Effector CD4-positive, alpha-beta T cell (primary cell): ENCODE data around the gene KIF5A.

Experiments
- DNase-seq: peaks from one replicate; pipeline ENCODE4 v3.0.0-alpha.2; 2020

KIF5A gene

DNA sequence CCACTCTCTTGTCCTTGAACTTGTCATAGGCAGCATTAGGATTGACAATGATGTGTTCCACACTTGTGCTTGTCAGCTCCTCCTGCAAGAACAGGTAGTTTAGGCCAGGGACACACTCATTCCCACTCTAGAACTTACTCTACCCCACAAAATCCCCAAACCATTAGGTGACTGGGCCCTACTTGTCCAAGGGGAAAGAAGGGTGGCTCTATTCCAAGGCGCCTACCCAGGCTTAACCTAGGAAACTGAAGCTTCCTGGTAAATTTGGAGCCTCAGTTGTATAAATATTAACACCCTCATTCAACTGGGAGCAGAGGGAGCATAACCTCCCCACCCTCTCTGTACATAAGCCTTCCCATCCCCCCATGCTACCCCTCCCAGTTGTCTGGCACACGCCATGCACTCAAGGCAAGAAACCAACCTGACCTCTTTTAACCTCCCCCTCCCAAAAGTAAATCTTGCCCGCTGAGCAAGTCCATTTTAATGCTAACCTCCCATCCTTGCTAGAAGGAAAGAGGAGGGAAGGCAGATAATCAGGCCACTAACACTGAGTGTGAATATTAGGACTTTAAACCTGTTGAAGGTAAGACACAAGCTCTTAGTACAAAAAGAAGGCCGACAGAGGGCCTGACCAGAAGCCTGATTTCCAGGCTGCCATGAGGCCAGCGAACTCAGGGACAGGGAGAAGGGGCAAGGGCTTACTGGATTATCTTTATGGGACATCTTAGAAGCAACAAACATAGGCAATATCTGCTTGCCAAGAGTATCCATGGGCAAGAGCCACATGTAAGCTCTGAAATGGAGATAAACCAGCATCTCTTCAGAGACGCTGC is 13.9 kb upstream of the KIF5A start:
- DNase-seq: no peak

DNA sequence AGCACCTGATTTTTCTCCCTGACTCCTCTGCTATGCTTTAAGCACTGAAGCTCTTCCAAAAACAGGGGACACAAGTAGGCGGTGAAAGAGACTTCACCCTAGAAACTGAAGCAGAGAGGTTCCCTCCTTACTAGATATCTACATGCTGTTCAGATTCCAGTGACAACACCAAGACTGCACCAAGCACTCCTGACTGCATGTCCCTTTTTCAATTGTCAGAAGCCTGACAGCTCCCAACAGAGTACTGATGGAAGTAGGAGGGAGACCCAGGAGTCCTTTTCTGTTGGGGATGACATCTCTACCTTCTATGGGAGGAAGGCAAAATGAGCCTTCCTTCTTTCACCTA is 13.3 kb upstream of the KIF5A start:
- no peak for DNase-seq

DNA sequence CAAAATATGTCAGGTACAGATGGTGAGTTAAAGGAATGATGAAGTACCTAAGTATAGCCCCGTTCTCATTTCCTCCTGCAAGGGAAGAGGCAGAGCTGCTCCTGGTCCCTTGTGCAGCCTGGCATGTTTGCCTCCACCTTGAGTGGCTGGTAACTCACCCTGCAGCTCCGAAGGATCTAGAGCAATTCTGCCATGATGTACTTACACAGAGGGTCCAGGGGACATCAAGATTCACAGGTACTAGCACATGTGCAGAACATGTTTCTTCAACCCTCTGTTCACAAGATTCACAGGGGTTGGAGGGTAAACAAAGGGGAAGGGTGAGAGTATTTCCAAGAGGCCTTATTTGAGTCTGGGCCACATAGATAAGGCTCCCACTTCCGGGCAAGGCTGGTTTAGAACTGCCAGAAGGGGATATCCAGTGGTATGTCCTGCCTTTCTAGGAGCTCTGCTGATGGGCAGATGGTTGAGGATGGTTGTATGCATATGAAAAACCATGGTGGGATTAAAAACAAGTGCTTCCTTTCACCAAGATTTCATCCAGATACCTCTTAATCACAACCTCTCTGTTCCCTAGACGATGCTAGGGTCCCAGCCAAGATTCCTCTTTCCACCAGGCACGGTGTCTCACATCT is 10.6 kb upstream of the KIF5A start:
- DNase-seq: no peak

DNA sequence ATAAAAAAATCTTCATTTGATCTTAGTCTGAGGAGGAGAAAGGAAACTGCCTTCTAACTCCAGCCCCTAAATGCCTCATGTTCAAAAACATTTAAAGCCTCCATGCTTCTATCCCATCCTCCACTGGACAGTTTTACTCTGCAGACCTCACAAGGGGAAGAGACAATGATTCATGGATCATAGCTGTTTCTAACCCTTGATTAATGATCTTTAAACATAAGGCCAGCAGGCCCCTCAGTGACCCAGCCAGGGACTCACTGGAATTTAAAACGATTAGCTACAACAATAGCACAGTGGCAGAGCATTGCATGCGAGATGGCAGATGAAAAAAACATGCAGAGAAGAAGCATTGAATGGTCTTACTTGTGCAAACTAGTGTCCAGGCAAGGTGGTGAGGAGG is 8.8 kb upstream of the KIF5A start:
- no peak for DNase-seq

DNA sequence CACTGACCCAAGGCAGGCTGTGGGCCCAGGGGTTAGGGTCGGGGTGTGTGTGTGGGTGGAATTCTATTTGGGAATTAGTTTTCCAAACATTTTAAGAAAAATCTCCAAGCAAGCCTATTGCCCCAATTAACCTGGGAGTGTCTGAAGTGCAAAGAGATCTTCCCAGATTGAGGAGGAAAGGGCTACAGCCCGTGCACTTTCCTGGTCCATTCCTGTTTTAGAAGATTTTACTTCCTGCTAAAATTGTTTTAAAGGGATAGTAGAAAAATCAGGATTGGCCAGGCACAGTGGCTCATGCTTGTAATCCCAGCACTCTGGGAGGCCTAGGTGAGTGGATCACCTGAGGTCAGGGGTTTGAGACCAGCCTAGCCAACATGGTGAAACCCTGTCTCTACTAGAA is 8.1 kb upstream of the KIF5A start:
- no peak for DNase-seq

DNA sequence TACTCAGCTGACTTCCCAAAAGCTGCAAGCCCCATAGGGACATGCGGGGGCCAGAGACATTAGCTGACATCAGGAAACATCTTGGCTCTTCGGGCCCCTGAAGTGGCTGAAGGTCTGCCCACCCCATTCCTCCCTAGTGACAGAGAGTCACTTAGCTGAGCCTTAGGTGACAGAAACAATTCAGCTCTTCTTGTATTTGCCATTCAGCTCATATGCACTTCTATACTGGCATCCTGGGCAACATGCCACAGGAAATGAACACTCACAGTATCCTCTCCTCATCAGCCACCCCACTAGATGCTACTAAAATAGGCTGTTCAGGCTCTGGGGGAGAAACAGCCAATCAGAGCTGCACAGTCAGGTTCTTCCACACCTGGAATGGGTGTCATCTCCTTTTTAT is 6.3 kb upstream of the KIF5A start:
- DNase-seq: no peak

DNA sequence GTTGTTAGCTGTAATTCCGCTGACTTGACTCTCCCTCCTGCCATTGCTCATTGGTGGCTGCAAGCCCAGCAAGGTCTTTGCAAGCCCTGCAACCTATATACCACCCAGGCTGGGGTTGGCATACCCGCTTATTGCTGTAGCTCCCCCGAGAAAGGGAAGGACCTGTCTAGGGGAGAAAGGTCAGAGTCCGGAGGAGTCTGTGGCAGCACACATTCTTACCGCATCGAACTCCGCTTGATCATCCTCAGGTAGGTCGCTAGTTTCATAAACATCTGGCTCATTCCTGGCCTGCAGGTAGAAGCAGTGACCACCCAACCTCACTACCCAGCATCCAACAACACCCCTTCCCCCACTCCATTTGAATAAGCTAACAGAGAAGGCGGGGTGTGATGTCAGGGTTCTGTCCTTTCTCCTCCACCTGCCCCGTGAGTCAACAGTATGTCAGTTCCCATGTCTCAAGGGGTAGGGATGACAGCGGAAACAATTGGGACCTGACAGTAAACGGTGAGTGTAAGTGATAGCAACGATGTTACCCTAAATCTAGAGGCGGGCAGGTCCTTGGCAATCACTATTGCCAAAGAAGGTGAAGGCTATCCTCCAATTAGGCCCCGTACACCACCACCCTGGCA is 3.9 kb upstream of the KIF5A start:
- DNase-seq: no peak

DNA sequence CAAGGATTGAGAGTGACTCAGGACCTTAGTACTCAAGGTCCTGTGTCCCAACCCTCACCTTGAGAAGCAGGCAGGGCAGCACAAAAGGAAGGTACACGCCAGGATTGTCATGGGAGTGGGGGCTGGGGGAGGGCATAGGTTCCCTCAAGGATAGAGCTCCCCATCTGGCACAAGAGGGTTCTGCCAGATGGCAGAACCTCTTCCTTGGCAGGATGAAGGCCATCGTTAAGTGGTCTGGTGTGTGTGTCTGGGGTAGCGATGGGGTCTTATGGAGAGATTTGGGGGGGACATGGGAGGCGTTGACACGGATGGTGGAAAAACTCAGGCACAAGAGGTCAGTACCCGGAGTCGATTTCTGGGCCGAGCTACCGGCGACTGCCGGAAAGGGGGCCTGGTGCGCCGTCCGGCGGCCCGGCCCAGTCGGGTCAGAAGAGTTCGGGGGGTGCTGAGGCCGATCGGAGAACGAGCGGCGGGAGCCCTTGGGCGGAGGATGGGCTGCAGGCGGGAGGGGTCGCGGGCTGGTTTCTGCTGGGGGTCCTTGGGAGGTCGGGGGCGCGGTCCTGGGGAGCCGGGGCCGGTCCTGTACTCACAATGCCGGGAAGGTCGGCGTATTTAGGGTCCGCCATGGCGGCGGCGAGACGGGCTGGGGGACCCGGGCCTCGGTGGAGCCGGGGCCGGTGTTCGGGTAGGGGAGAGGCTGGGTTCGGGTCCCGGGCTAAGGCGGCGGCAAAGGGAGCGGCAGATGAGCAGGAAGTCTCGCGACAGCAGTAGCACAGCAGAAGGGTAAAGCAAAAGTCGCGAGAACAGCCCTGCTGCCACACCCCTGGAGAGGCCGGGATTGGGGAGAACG is 3.2 kb upstream of the KIF5A start, which contains the start of gene DCTN2:
Gene DCTN2 (minus strand): TSS at position 755 of the 850 bp plus-strand sequence. CDS start 129 bp downstream, at position 626.
- DNase-seq: peak; percentile 88

DNA sequence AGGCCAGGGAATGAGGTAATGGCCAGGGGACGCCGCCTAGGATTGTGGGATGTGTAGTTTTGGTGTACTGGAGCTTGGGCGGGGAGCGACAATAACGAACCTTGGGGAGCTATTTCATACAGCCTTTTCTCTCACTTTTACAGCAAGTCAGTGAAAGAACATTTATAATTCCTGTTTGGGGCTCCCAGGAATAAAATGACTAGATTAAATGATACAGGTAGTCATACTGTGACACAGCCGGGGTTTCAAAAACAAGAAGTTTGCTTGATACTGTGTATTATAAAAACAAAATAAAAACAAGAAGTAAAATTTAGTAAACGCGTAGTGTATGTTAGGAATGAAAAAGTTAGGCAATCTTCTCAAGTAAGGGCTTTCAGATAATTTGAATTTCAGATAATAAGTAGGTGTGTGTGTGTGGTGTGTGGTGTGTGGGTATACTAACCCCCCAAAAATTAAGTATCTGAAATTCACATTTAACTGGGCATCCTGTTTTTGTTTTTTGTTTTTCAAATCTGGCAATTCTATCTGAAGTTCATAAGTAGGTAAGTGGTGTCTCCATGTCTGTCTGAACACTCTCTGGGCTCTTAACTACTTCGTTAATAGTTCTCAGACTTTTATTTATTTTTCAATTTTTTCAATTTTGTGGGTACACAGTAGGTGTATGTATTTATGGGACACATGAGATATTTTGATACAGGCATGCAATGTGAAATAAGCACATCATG is 2.4 kb upstream of the KIF5A start:
- no peak for DNase-seq

DNA sequence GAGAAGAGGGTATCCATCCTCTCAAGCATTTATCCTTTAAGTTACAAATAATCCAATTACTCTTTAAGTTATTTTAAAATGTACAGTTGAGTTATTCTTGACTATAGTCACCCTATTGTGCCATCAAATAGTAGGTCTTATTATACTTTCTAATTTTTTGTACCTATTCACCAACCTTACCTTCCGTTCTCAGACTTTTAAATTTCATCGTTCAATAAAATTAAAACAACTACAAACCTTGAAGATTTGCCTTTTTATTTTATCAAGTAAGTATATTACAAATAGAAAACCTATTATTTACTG is 1.9 kb upstream of the KIF5A start:
- DNase-seq: no peak

DNA sequence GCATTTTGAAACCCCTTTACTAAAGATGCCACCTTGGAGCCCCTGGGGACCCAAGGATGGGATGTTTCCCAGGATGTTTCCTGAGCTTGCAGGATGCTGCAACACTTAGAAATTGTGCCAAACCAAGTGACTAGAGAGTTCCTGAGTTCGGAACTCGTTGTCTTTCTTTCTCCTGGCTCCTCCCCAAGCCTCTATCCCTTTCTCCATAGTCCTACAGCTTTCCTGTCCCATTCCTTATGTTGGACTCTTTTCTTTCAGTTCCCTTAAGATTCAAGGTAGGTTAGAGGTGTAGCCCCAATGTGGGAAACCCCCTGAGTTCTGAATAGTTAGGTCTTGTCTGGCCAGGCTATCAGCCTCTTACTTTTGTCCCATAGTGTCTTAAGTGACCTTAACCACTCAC is 1.4 kb upstream of the KIF5A start:
- DNase-seq: no peak

DNA sequence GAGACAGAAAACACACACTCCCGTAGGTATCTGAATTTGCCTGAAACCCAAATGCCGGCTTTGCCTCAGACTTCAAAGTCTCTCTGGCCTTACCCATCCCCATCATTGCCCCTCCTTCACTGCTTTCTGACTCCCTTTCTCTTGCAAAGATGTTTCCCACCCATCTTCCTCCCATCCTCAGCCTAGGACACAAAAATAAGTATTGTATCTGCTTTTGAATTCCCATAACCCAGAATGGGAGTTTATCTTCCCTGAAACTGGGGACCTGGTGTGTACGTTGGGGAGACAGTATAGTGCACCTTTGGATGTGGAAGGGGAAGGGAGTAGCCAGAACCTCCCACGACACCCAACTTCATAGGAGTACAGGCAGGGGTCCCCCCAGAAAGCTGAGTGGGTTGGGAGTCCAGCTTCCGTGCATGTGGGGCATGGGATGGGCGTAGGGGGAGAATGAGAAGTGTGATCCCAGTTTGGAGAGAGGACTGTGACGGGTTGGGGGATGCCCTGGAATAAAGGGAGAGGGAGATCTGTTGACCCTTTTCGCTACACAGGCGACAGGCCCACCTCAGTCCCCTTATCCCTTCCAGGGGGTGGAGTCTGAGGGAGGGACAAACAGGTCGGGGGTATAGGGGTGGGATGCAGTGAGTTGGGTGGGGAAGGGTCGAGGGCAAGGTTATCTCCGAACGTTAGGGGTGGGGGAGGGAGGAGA is 488 bp upstream of the KIF5A start:
- DNase-seq: no peak

DNA sequence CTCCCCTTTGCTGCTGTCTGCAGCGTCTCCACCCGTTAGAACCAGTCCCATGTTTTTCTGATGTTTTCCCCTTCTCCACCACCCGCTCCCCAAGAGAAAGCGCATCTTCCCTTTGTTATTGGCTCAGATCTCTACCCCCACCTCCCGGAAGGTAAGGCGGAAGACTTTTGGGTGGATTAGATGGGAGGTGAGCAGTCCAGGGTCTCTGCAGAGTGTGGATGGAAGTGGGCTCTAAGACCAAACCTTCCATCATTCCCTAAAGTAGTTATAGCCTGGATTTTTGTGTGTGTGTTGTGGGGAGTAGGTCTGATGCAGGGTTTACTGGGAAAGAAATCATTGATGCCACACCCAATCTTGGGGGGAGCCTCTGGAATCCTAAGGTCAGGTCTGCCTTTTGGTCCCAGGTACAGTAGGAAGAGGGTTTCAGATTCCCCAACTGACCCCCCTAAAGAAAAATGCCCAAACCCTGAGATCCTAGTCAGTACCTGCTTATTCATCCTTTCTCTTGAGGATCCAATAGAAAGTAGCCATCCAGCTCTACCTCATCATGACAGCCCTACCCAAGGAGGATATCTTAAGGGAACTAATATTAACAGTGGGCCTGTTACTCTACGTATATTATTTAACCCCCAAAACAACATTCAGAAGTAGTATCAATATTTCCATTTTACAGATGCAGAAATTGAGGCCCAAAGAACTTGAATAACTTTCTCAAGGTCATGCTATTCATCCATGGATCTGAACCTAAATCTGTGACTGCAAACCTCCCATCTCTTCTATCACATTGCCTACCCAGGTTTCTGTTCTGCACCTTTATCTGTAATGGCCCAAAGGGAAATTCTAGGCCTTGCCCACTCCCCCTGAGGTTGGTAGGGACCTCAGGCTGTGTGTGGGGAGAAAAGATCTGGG is 1.1 kb downstream of the KIF5A start:
- DNase-seq: no peak

DNA sequence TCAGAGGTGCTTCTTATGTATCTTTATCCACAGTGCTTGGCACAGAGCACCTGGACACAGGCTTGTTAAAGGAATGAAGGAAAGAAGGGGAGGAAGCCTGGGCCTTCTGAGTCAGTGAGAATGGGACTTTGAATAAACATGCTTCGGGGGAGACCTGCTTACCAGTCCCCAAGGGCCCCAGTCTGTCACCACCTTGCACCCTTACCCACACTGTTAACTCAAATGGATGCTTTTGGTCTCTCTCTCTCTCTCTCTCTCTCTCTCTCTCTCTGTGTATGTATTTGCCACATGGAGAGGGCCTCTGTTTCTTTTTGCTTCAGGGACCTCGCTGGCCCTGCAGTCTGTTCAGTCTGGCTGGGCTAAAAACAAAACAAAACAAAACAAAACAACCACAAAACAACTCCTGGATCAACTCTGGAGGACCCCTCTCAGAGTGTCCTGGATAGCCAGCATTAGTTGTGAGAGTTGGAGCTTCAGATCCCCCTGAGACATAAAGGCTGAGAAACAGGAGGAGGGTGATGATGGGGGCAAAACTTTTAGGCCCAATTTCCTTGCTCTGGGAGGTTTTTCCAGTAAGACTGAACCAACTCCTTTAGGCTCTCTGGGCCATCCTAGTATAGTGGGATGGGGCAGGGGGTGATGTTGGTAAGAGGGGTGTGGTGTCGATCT is 1.9 kb downstream of the KIF5A start:
- DNase-seq: no peak

DNA sequence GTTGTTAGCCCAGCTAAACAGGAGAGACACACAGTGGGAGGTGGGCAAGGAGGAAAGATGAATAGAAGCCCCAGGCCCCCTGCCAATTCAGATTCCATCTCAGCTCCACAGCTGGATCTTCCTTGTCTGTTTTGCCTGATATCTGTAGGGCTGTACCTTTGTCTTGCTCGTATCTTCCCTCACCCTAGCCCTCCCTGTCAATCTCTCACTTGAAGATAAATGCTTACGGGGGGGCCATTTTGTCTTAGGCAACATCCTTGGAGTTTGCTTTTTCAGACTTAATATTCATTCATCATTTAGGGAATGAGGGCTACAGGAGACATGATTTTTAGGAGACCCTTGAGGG is 2.4 kb downstream of the KIF5A start:
- no peak for DNase-seq

DNA sequence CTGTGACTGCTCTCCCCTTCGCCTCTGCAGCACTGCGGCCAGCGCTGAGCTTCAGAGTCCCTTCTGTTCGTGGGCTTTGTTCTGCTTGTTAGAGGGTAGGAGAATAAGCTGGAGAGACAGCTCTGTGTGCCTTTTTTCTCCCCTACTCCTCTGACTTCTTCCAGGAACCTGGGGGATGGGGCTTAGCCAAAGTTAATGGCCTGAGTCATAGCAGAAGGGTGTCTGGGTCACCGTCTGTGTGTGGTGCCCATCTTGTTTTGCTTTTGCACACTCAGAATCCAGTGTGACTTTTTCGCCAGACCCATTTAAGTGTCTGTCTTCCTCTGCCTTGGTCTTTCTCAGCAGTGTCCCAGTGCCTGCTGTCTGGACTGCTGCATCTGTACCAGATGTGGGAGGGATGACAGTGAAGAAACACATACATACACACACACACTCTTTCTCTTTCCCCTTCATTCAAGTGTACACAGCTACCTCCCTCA is 3.0 kb downstream of the KIF5A start:
- DNase-seq: no peak

DNA sequence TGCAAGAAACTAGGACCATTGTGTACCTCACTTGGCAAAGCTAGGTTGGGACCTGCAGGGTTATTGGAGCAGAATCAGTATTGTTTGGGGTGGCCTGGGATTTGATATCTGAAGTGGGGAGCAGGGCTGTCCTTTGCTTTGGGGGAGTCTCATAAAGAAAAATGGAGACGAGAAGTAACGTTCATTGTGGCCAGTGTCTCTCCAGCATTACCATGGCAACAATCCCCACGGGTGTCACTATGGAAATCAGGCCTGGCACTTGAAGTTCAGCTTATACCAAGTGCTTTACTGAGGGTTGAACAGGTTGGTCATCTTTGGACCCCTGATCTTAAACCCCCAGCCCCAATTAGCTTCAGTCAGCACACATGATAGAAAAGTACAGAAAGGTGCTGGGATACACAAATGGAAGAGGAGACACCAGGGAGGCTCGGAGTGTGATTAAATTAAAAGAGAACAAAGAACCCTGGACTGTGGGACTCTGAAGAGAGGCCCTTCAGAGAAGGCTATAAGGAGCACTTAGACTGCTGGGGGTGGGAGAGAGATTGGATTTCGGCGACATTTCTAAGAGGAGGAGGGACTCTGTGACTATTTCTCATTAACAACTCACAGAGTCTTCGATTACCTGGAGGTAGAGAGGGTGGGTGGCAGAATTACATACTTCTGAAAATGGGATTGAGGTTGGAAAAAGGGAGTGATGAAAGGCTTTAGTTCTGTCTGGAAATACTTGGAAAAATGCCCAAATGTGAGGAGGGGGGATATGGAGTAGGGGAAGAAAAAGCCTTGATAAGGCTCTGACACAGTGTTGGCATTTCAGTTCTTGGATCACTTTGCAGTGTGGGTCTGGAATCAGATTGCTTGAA is 3.7 kb downstream of the KIF5A start:
- DNase-seq: no peak

DNA sequence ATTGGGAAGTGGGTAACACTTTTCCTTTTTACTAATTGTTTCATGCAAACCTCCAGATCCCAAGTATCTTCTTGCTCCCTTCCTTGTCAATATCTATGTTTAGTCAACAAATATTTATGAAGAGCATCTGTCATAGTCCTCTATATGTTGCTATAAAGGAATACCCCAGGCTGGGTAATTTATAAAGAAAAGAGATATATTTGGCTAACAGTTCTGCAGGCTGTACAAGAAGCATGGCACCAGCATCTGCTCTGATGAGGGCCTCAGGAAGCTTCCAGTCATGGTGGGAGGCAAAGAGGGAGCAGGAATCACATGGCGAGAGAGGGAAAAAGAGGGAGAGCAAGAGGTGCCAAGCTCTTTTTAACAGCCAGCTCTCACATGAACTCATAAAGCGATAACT is 4.6 kb downstream of the KIF5A start:
- DNase-seq: no peak

DNA sequence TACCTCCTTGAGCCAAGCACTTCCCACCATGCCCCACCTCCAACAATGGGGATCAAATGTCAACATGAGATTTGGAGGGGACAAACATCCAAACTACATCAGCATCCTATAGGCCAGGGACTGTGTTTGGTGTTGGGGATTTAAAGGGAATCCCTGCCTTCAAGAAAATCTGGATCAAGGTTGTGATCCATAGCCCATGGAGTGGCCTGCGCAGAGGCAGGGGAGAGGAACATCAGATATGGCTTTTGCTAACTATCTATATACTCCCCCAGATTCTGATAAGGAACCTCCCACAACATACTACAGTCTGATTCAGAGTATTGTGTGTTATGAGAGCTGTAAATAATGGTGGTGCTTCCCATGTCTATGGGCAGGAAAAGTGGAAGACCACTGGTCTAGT is 5.1 kb downstream of the KIF5A start:
- no peak for DNase-seq
